Endothelial cell of umbilical vein (primary cell): ENCODE measurements around the gene KIAA1671. TPM values are rescaled to one million over a fixed set of nuclear protein-coding genes. Genes with fewer than 3 reads are reported as not detected.

Source experiments
- BruUV-seq: library from RNA; stranded (reverse); fragments of 400-500 nt; replicated peaks from 2 replicates; lab custom pipeline; 2021; lab: Mats Ljungman, UMichigan
- CTCF ChIA-PET: fragments of 300-600, 350-600 bp; sonication (Branson Sonifier 250); formaldehyde crosslinking; loops from one replicate; lab custom pipeline; 2021; ENCODE audit warnings: antibody characterized with exemption, inconsistent platforms; lab: Charles Lee
- POLR2A ChIA-PET: fragments of 300-600, 350-600 bp; sonication (Branson Sonifier 250); formaldehyde crosslinking; loops from one replicate; lab custom pipeline; 2021; ENCODE audit warnings: antibody characterized with exemption, inconsistent platforms; lab: Charles Lee
- DNase-seq: peaks from one replicate; pipeline ENCODE4 v3.0.0-alpha.2; 2011; ENCODE audit warnings: low read depth, low spot score
- FAIRE-seq: peaks from 2 replicates; lab custom pipeline; 2011; peaks lifted over from hg19 to GRCh38; lab: Jason Lieb, UNC
- H2AFZ ChIP-seq: 2 replicates; pipeline ENCODE4 v1.6.0; 2012; ENCODE audit warnings: low read depth, low read length, control low read depth, inconsistent platforms
- H3K27ac ChIP-seq: 2 replicates; pipeline ENCODE4 v1.5.1; 2011; ENCODE audit warnings: low read depth, mild to moderate bottlenecking, control low read depth, low read length, moderate library complexity; ENCODE audit not compliant: insufficient read depth
- H3K27me3 ChIP-seq, 2 experiments: 2 replicates each; pipeline versions ENCODE4 v1.6.0 to v1.6.1; 2011; ENCODE audit warnings: low read length in 2 of 2, mixed read lengths in 1 of 2; ENCODE audit not compliant: control insufficient read depth in 2 of 2, insufficient read depth in 2 of 2
- H3K36me3 ChIP-seq, 2 experiments: 2 replicates in 1 of 2; 3 replicates in 1 of 2; pipeline ENCODE4 v1.5.1; 2011; ENCODE audit warnings: low read length in 2 of 2, mild to moderate bottlenecking in 1 of 2, moderate library complexity in 1 of 2; ENCODE audit not compliant: control insufficient read depth in 2 of 2, insufficient read depth in 2 of 2; ENCODE audit errors: extremely low read depth in 1 of 2
- H3K4me1 ChIP-seq: 3 replicates; pipeline ENCODE4 v1.5.1; 2011; ENCODE audit warnings: mild to moderate bottlenecking, low read length; ENCODE audit not compliant: control insufficient read depth, insufficient read depth; ENCODE audit errors: extremely low read depth
- H3K4me2 ChIP-seq: 2 replicates; pipeline ENCODE4 v1.6.1; 2011; ENCODE audit warnings: low read length, control low read depth, mixed read lengths; ENCODE audit not compliant: insufficient read depth
- H3K4me3 ChIP-seq, 3 experiments: fragments of 200-600 bp in 1 of 3; sonication (generic), shearing (Covaris generic) in 1 of 3; replicated peaks in 1 of 3; 2 replicates each; pipeline ENCODE4 v1.5.1; 2011 to 2016; ENCODE audit warnings: control low read depth in 3 of 3, low read length in 3 of 3, mild to moderate bottlenecking in 2 of 3, inconsistent platforms in 1 of 3, low read depth in 1 of 3, moderate library complexity in 1 of 3; ENCODE audit not compliant: insufficient read depth in 1 of 3
- H3K79me2 ChIP-seq: 2 replicates; pipeline ENCODE4 v1.6.0; 2012; ENCODE audit warnings: low read length, inconsistent platforms; ENCODE audit not compliant: control insufficient read depth, insufficient read depth
- H3K9ac ChIP-seq: replicated peaks from 2 replicates; pipeline ENCODE3; 2011; ENCODE audit warnings: low read length, control low read depth; ENCODE audit not compliant: insufficient read depth; ENCODE audit errors: extremely low read depth
- H3K9me1 ChIP-seq: replicated peaks from 3 replicates; pipeline ENCODE4 v1.6.0; 2011; ENCODE audit warnings: mild to moderate bottlenecking, low read length; ENCODE audit not compliant: control insufficient read depth, insufficient read depth; ENCODE audit errors: extremely low read depth
- H3K9me3 ChIP-seq: replicated peaks from 2 replicates; pipeline ENCODE4 v1.5.1; 2012; ENCODE audit warnings: low read length, inconsistent platforms; ENCODE audit not compliant: control insufficient read depth, insufficient read depth
- H4K20me1 ChIP-seq: replicated peaks from 2 replicates; pipeline ENCODE3; 2011; ENCODE audit warnings: mild to moderate bottlenecking, low read length; ENCODE audit not compliant: control insufficient read depth, insufficient read depth; ENCODE audit errors: extremely low read depth
- EZH2 ChIP-seq: IDR thresholded peaks from 2 replicates; pipeline ENCODE4 v1.6.1; 2012; ENCODE audit warnings: borderline replicate concordance, low read depth, mild to moderate bottlenecking, moderate library complexity, low read length, inconsistent platforms; ENCODE audit not compliant: severe bottlenecking
- FOS ChIP-seq: IDR thresholded peaks from 2 replicates; pipeline ENCODE4 v1.6.1; 2011; ENCODE audit warnings: mild to moderate bottlenecking, low read length, moderate library complexity, borderline replicate concordance; ENCODE audit not compliant: insufficient read depth
- GATA2 ChIP-seq: IDR thresholded peaks from 2 replicates; pipeline ENCODE4 v1.7.0; 2011; ENCODE audit warnings: low read depth, mild to moderate bottlenecking, moderate library complexity, mixed read lengths, low read length; ENCODE audit not compliant: insufficient read length, insufficient read depth
- JUN ChIP-seq: IDR thresholded peaks from 2 replicates; pipeline ENCODE4 v1.6.1; 2011; ENCODE audit warnings: borderline replicate concordance, low read depth; ENCODE audit not compliant: insufficient read length, insufficient read depth
- POLR2A ChIP-seq: IDR thresholded peaks from 2 replicates; pipeline ENCODE4 v1.6.1; 2012; ENCODE audit warnings: low read depth, mild to moderate bottlenecking, control low read depth, low read length
- dilution Hi-C: fragments of 300-500 bp; cut with MboI; formaldehyde crosslinking; loops from one replicate; pipeline ENCODE4 v1.15.0; 2019; ENCODE audit warnings: low sequenced_read_pairs; ENCODE audit not compliant: extremely low pct_ligation_motif_present
- intact Hi-C: fragments of 100-400 bp; cut with micrococcal nuclease; formaldehyde crosslinking; loops from one replicate; pipeline ENCODE4 v1.10.0; 2022
- polyA plus RNA-seq, 4 experiments: library from polyadenylated mRNA; depleted of rRNA in 3 of 4; stranded (reverse) in 3 of 4; unstranded in 1 of 4; fragments of >200 nt; gene quantifications; 2 replicates each; pipeline versions ENCODE4 v1.2.1 to v1.2.3, GENCODE V29; 2011 to 2012; ENCODE audit warnings: missing spikeins in 1 of 4
- total RNA-seq: library from RNA; stranded (reverse); gene quantifications from 2 replicates; pipeline ENCODE4 v1.2.3, GENCODE V29; 2021
- TF ChIP-seq, protein P1 (sequence below), 2 donors: IDR thresholded peaks; 1 replicate in 1 of 2; 2 replicates in 1 of 2; pipeline ENCODE4 v1.5.1; 2011; ENCODE audit warnings: low read length in 2 of 2, mild to moderate bottlenecking in 2 of 2, moderate library complexity in 2 of 2, control low read depth in 1 of 2, inconsistent platforms in 1 of 2, low read depth in 1 of 2; ENCODE audit not compliant: insufficient read depth in 1 of 2; ENCODE audit errors: extremely low read depth in 1 of 2
- TF ChIP-seq, protein P2 (sequence below): IDR thresholded peaks from 2 replicates; pipeline ENCODE4 v1.6.1; 2011; ENCODE audit not compliant: insufficient read depth, insufficient read length

KIAA1671 gene
- total and polyA plus RNA-seq, 2 donors (not counting 3 experiments of a cell fraction or from before 2014, with no cell fraction given): 23.1 to 85.1 TPM

DNA sequence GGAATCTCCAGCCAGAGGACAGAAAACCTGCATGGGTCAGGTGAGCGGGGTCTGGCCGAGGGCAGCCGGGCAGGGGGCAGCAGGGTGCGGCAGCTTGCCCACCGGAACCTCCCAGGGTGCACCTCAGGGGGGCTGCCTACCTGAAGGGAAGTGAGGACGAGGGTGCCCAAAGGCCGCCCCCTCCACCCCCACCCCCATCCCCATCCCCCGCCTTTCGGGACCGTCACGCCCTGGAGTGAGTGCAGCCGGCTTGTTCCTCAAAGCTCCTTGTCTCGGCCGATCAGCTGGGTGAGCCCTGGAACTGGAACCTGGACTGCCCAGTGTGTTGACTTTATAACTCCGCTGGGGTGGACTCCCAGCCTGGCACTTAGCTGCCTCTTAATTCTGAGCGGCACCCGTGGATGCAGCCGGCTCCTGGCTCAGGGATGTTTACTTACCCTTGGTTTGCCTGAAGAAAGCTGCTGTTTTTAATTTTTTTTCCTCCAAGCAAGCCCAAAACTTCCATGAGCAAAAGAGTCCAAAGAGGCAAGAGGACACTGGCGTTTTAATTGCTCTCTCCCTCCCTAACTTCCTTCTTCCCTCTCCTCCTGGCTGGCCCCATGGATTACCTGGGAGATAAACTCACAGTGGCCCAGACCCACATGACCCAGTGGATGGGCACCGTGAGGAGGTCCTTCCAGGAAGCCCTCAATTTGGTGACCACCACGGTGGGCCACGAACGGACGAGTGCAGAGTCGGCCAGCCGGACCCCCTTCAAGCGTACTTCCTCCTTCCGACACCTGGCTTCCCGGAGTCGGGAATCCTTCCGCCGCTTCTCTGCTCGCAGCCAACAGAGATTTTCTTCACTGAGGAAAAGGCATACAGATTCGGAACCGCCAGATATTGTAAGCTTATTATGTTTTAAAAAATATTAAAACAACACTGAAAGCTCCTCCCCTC is 159.3 kb downstream of the KIAA1671 start:
- Histone ChIP-seq H3K4me3 (peak overlapping the region in 2 of 3 experiments; percentile 59 to 61), H3K9me1 (no peaks in the 10 kb centered on the region), H3K4me1 (peaks cover 42% of the 10 kb centered on the region), H3K27ac (peak overlapping the region; percentile 83), H2AFZ (no peak overlapping the region), H3K36me3 (no peaks in the 10 kb centered on the region), H3K79me2 (no peaks in the 10 kb centered on the region), H3K9ac (peak overlapping the region; percentile 79), H3K27me3 (no peaks in the 10 kb centered on the region), H4K20me1 (no peaks in the 10 kb centered on the region), H3K9me3 (no peaks in the 10 kb centered on the region), H3K4me2 (peak overlapping the region; percentile 65)
- TSS peak; percentile 73 for BruUV-seq
- CTCF ChIA-PET: interaction anchor here (0.7 to 3.4 kb wide), 24 partner anchors 9 to 222 kb away, joined by 3 to 22 read pairs (median 6); no protein-coding TSS in a partner anchor
- dilution Hi-C loops (no loop called here), intact Hi-C loops (loop anchor here (1.0 to 5.0 kb wide), 8 partner anchors 8 to 160 kb away; partner anchors contain the start of gene KIAA1671)
- peak; percentile 27 for DNase-seq
- POLR2A ChIA-PET: interaction anchor here (0.7 kb wide), 1 partner anchor 85 kb away, joined by 3 read pairs; no protein-coding TSS in a partner anchor
- FAIRE-seq: peak; percentile 37
- TF ChIP-seq POLR2A: peak; percentile 53
- no peak for TF ChIP-seq FOS

DNA sequence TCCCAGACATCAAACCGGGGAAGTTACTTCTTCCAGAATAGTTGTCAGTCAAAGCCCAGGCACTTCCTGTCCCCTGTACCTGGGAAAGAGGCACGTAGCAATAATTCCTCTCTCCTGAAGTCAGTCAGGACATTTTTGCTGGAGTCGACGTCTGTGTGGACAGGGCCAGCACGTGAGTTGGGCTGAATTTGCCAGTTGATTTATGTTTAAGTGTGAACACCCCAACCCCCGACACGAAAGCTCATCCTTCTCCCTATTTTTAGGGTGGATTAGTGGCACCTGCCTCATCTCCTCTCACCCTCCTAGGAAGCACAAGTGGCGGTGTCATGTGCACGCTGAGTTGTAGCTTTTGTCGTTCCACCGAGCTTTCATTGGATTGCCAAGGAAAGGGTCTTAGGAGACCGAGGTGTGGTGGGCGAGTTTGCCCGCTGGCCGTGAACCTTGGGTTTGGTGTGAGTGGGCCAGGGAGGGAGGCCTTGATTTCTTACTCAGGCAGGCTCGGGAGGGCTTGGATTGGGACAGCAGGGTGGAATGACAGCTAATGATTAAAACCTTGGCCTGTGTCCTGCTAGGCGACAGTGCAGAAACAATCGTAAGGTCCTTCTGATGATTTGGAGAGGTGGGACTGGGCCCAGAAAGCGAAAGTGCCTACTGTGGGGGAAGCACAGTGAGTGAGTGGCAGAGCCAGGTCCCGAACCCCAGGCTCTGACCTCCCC is 160.2 kb downstream of the KIAA1671 start:
- no peak for FAIRE-seq
- BruUV-seq: TSS peak; percentile 31
- CTCF ChIA-PET: interaction anchor here (0.9 to 3.4 kb wide), 7 partner anchors 8 to 221 kb away, joined by 3 to 22 read pairs (median 15); no protein-coding TSS in a partner anchor

More for the DNA sequence above, 160.2 kb downstream of the KIAA1671 start:
- dilution Hi-C loops (no loop called here), intact Hi-C loops (loop anchor here (5.0 kb wide), 2 partner anchors 125 to 160 kb away; partner anchors contain the start of gene KIAA1671)
- peak; percentile 20 for DNase-seq
- no peaks in the 10 kb centered on the region for H3K27me3 ChIP-seq
- peak overlapping the region; percentile 79 for H3K9ac ChIP-seq
- peak overlapping the region; percentile 65 for H3K4me2 ChIP-seq
- H3K27ac ChIP-seq: peak overlapping the region; percentile 67
- TF ChIP-seq FOS (no peak), EZH2 (no peak), GATA2 (no peak), JUN (no peak)
- TF ChIP-seq, protein P1, sequence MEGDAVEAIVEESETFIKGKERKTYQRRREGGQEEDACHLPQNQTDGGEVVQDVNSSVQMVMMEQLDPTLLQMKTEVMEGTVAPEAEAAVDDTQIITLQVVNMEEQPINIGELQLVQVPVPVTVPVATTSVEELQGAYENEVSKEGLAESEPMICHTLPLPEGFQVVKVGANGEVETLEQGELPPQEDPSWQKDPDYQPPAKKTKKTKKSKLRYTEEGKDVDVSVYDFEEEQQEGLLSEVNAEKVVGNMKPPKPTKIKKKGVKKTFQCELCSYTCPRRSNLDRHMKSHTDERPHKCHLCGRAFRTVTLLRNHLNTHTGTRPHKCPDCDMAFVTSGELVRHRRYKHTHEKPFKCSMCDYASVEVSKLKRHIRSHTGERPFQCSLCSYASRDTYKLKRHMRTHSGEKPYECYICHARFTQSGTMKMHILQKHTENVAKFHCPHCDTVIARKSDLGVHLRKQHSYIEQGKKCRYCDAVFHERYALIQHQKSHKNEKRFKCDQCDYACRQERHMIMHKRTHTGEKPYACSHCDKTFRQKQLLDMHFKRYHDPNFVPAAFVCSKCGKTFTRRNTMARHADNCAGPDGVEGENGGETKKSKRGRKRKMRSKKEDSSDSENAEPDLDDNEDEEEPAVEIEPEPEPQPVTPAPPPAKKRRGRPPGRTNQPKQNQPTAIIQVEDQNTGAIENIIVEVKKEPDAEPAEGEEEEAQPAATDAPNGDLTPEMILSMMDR (IDR thresholded peaks at IDR 0.05; ENCODE audit: extremely low read depth in 1 of 2, insufficient read depth in 1 of 2, low read depth in 1 of 2, low read length in 2 of 2): no peak
- TF ChIP-seq, protein P2, sequence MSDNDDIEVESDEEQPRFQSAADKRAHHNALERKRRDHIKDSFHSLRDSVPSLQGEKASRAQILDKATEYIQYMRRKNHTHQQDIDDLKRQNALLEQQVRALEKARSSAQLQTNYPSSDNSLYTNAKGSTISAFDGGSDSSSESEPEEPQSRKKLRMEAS: no peak
- peaks cover 42% of the 10 kb centered on the region for H3K4me1 ChIP-seq
- no peaks in the 10 kb centered on the region for H3K9me3 ChIP-seq
- H3K79me2 ChIP-seq: no peaks in the 10 kb centered on the region
- no peaks in the 10 kb centered on the region for H3K9me1 ChIP-seq
- POLR2A ChIA-PET: no interaction called here
- H3K36me3 ChIP-seq: no peaks in the 10 kb centered on the region
- H3K4me3 ChIP-seq: peak overlapping the region in 2 of 3 experiments; percentile 59 to 61
- no peak overlapping the region for H2AFZ ChIP-seq
- H4K20me1 ChIP-seq: no peaks in the 10 kb centered on the region
